PC-9 (cell line): ENCODE data around the gene FBXL17. TPM values are rescaled to one million over a fixed set of nuclear protein-coding genes. Genes with fewer than 3 reads are reported as not detected.

Source experiments
- BruUV-seq: library from RNA; stranded (reverse); fragments of 400-500 nt; replicated peaks from 2 replicates; lab custom pipeline; 2021; lab: Mats Ljungman, UMichigan
- CTCF ChIA-PET: fragments of 300-600 bp; sonication (Branson Sonifier 250); formaldehyde crosslinking; loops from one replicate; lab custom pipeline; 2022; ENCODE audit warnings: antibody characterized with exemption; lab: Charles Lee
- POLR2A ChIA-PET: fragments of 300-600 bp; sonication (Branson Sonifier 250); formaldehyde crosslinking; loops from one replicate; lab custom pipeline; 2022; ENCODE audit warnings: antibody characterized with exemption; ENCODE audit not compliant: unreplicated experiment; lab: Charles Lee
- DNase-seq, 2 experiments: peaks; one replicate each; pipeline versions ENCODE4 v3.0.0 to v3.0.0-alpha.2; 2015 to 2022; ENCODE audit warnings: mixed read lengths in 1 of 2
- H2AFZ ChIP-seq: fragments of 200-600 bp; sonication (generic); 2 replicates; pipeline ENCODE4 v1.8.1; 2017; ENCODE audit warnings: antibody characterized with exemption
- H3F3A ChIP-seq: fragments of 200-600 bp; sonication (generic); 2 replicates; pipeline ENCODE4 v1.8.1; 2017; ENCODE audit warnings: antibody characterized with exemption, mild to moderate bottlenecking, low read depth; ENCODE audit not compliant: insufficient read depth
- H3K27ac ChIP-seq: fragments of 200-600 bp; sonication (generic); 2 replicates; pipeline ENCODE4 v1.6.1; 2016; ENCODE audit warnings: mixed run types
- H3K27me3 ChIP-seq: fragments of 200-600 bp; sonication (generic); 2 replicates; pipeline ENCODE4 v1.6.1; 2016; ENCODE audit warnings: low read depth, mixed run types; ENCODE audit not compliant: insufficient read depth
- H3K36me3 ChIP-seq: fragments of 200-600 bp; sonication (generic); 2 replicates; pipeline ENCODE4 v1.6.1; 2016; ENCODE audit warnings: low read depth, mixed run types
- H3K4me1 ChIP-seq: fragments of 200-600 bp; sonication (generic); replicated peaks from 2 replicates; pipeline ENCODE4 v1.6.1; 2016; ENCODE audit warnings: mixed run types; ENCODE audit not compliant: insufficient read depth
- H3K4me2 ChIP-seq: fragments of 200-600 bp; sonication (generic); 2 replicates; pipeline ENCODE4 v1.6.1; 2017; ENCODE audit warnings: mixed run types
- H3K4me3 ChIP-seq: fragments of 200-600 bp; sonication (generic); 2 replicates; pipeline ENCODE4 v1.6.1; 2016; ENCODE audit warnings: mixed run types
- H3K79me2 ChIP-seq: fragments of 200-600 bp; sonication (generic); 2 replicates; pipeline ENCODE4 v1.6.1; 2017; ENCODE audit warnings: low read depth, mixed run types
- H3K9me2 ChIP-seq: fragments of 200-600 bp; sonication (generic); 2 replicates; pipeline ENCODE4 v1.8.1; 2017; ENCODE audit warnings: mild to moderate bottlenecking; ENCODE audit not compliant: insufficient read depth
- H3K9me3 ChIP-seq: fragments of 200-600 bp; sonication (generic); 2 replicates; pipeline ENCODE4 v1.8.1; 2016; ENCODE audit warnings: low read depth; ENCODE audit not compliant: insufficient read depth
- H4K20me1 ChIP-seq: fragments of 200-600 bp; sonication (generic); 2 replicates; pipeline ENCODE4 v1.8.1; 2017; ENCODE audit not compliant: insufficient read depth
- EZH2 ChIP-seq: fragments of 200-600 bp; sonication (generic); IDR thresholded peaks from 2 replicates; pipeline ENCODE4 v1.8.0; 2017; ENCODE audit warnings: antibody characterized with exemption, low read depth
- intact Hi-C: fragments of 100-400 bp; cut with micrococcal nuclease; formaldehyde crosslinking; loops from one replicate; pipeline ENCODE4 v1.10.0; 2022; ENCODE audit not compliant: unreplicated experiment
- total RNA-seq: library from RNA; stranded (reverse); gene quantifications from 2 replicates; pipeline ENCODE4 v1.2.3, GENCODE V29; 2021
- TF ChIP-seq, protein P1 (sequence below): fragments of 200-600 bp; sonication (generic); conservative IDR thresholded peaks from 2 replicates; pipeline ENCODE4 v1.6.1; 2017; ENCODE audit warnings: mixed run types, antibody characterized with exemption, mild to moderate bottlenecking, moderate library complexity

FBXL17 gene
- total RNA-seq, 1 experiment from 2014 or later, result 19.5 TPM

DNA sequence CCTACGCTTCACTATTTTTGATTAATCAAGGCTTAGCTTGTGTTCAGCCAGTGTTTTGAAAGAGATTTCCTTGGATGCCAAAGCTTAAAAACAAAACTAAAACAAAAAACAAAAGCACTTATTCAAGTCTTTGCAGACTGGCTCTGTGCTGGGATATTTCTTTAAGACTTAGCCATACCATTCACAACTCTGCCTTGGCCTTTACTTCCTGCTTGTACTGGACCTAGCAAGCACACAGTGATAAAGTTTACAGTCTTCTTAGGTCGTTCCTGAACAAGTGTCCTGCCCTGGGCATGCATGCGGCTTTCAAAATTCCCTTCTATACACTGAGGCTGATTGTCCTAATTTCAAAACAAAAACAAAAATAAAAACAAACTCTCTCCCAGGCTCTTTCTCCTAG is 20.7 kb downstream of the FBXL17 start:
- no peak for DNase-seq
- Histone ChIP-seq H3K79me2 (no peaks in the 10 kb centered on the region), H3K9me2 (no peaks in the 10 kb centered on the region), H3K9me3 (no peaks in the 10 kb centered on the region), H4K20me1 (no peaks in the 10 kb centered on the region), H3K4me1 (no peaks in the 10 kb centered on the region), H3K4me2 (no peak overlapping the region), H3K27me3 (no peaks in the 10 kb centered on the region), H3F3A (no peaks in the 10 kb centered on the region), H3K4me3 (no peak overlapping the region), H3K36me3 (peaks cover 8% of the 10 kb centered on the region), H2AFZ (no peak overlapping the region), H3K27ac (no peak overlapping the region)
- TF ChIP-seq EZH2, result no peak
- intact Hi-C loops, result no loop called here
- ChIA-PET POLR2A (no interaction called here), CTCF (no interaction called here)
- BruUV-seq, result no TSS peak

DNA sequence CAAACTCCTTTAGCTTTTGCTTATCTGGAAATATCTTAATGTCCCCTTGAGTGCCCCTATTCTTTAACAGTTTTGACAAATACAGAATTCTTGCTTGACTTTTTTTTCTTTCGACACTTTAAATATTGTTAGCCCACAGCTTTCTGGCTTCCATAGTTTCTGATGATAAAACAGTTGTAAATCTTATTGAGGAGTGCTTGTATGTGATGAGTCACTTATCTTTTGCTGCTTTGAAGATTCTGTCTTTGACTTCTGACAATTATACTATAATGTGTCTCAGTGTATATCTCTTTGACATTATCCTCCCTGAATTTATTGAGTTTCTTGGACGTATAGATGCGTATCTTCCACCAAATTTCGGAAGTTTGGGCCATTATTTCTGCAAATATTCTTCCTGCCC is 21.6 kb downstream of the FBXL17 start:
- Histone ChIP-seq H3K4me3 (no peak overlapping the region), H3K36me3 (0 out of 2 replicates have a peak, but pooled peaks cover 5% of the 10 kb centered on the region), H3K9me3 (no peaks in the 10 kb centered on the region), H3K4me2 (no peak overlapping the region), H3K79me2 (no peaks in the 10 kb centered on the region), H3K9me2 (no peaks in the 10 kb centered on the region), H3F3A (no peaks in the 10 kb centered on the region), H4K20me1 (no peaks in the 10 kb centered on the region), H3K27me3 (no peaks in the 10 kb centered on the region), H2AFZ (no peak overlapping the region), H3K4me1 (no peaks in the 10 kb centered on the region), H3K27ac (no peak overlapping the region)
- no peak for DNase-seq
- POLR2A ChIA-PET, result interaction anchor here (0.7 kb wide), 1 partner anchor 509 kb away, joined by 3 read pairs; no protein-coding TSS in a partner anchor
- no TSS peak for BruUV-seq
- CTCF ChIA-PET, result no interaction called here
- no peak for TF ChIP-seq EZH2
- TF ChIP-seq, protein P1, sequence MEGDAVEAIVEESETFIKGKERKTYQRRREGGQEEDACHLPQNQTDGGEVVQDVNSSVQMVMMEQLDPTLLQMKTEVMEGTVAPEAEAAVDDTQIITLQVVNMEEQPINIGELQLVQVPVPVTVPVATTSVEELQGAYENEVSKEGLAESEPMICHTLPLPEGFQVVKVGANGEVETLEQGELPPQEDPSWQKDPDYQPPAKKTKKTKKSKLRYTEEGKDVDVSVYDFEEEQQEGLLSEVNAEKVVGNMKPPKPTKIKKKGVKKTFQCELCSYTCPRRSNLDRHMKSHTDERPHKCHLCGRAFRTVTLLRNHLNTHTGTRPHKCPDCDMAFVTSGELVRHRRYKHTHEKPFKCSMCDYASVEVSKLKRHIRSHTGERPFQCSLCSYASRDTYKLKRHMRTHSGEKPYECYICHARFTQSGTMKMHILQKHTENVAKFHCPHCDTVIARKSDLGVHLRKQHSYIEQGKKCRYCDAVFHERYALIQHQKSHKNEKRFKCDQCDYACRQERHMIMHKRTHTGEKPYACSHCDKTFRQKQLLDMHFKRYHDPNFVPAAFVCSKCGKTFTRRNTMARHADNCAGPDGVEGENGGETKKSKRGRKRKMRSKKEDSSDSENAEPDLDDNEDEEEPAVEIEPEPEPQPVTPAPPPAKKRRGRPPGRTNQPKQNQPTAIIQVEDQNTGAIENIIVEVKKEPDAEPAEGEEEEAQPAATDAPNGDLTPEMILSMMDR, result no peak
- intact Hi-C loops, result no loop called here

DNA sequence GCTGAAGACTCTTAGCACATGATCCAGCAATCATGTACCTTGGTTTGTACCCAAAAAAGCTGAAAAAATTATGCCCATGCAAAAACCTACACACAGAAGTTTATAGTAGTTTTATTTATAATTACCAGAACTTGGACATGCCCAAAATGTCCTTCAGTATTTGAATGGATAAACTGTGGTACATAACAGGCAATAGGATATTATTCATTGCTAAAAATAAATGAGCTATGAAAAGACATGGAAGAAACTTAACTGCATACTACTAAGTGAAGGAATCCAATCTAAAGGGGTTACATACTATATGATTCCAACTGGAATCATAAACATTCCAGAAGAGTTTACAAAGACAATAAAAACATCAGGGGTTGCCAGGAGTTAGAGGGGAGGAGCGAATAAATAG is 25.6 kb downstream of the FBXL17 start:
- CTCF ChIA-PET, result no interaction called here
- POLR2A ChIA-PET, result no interaction called here
- no peaks in the 10 kb centered on the region for H3K4me1 ChIP-seq

More for the DNA sequence above, 25.6 kb downstream of the FBXL17 start:
- no peaks in the 10 kb centered on the region for H3K36me3 ChIP-seq
- H3K4me2 ChIP-seq, result no peak overlapping the region
- no TSS peak for BruUV-seq
- intact Hi-C loops, result no loop called here
- TF ChIP-seq, protein P1, result no peak
- TF ChIP-seq EZH2, result no peak
- H4K20me1 ChIP-seq, result no peaks in the 10 kb centered on the region
- no peaks in the 10 kb centered on the region for H3K79me2 ChIP-seq
- no peak overlapping the region for H3K27ac ChIP-seq
- H2AFZ ChIP-seq, result no peak overlapping the region
- H3K9me3 ChIP-seq, result no peaks in the 10 kb centered on the region
- no peaks in the 10 kb centered on the region for H3K9me2 ChIP-seq
- no peak overlapping the region for H3K4me3 ChIP-seq
- no peaks in the 10 kb centered on the region for H3F3A ChIP-seq
- no peaks in the 10 kb centered on the region for H3K27me3 ChIP-seq
- no peak for DNase-seq
